NOMO-1 treated with dmso at 0.1 percent for 144 hours (cell line): ENCODE measurements around the gene KLHL36.
"Not testable (repeated sequence)": the region's sequence is repeated elsewhere in the genome, so short reads cannot be mapped to it uniquely, and the experiment has no call there.

ENCODE experiments used
- DNase-seq: peaks from one replicate; lab custom pipeline; 2025; ENCODE audit not compliant: unreplicated experiment; lab: John Stamatoyannopoulos, UW

KLHL36 gene

GRCh38 chr16:84690088-84690819 is 41.9 kb downstream of the KLHL36 start:
- DNase-seq: no peak

GRCh38 chr16:84692451-84693214 is 44.3 kb downstream of the KLHL36 start:
- no peak for DNase-seq

- DNase-seq: not testable (repeated sequence)
Measured at GRCh38 chr16:84693869-84694268, 45.6 kb downstream of the KLHL36 start.

GRCh38 chr16:84694980-84695379 is 46.7 kb downstream of the KLHL36 start:
- DNase-seq: no peak

- no peak for DNase-seq
Measured at GRCh38 chr16:84699147-84699711, 50.9 kb downstream of the KLHL36 start.

- DNase-seq: peak; percentile 70
Measured at GRCh38 chr16:84699712-84700445, 51.6 kb downstream of the KLHL36 start, which contains the start of gene USP10. Gene USP10, plus strand, starts transcription at chr16:84700000. Its CDS starts 91 bp downstream, at chr16:84700091.

- no peak for DNase-seq
Measured at GRCh38 chr16:84700446-84701300, 52.4 kb downstream of the KLHL36 start.

- no peak for DNase-seq
Measured at GRCh38 chr16:84703681-84704080, 55.4 kb downstream of the KLHL36 start.

- no peak for DNase-seq
Measured at GRCh38 chr16:84704253-84704652, 55.9 kb downstream of the KLHL36 start.

- no peak for DNase-seq
Measured at GRCh38 chr16:84706856-84707255, 58.5 kb downstream of the KLHL36 start.

- no peak for DNase-seq
Measured at GRCh38 chr16:84709609-84710008, 61.3 kb downstream of the KLHL36 start.

- DNase-seq: no peak
Measured at GRCh38 chr16:84710686-84711085, 62.4 kb downstream of the KLHL36 start.
